ENCODE results near the gene KAT2B.
"Not testable (repeated sequence)": the region's sequence is repeated elsewhere in the genome, so short reads cannot be mapped to it uniquely, and the experiment has no call there.

GRCh38 chr3:20045141-20045540 is 4.9 kb downstream of the KAT2B start:
- TF ChIP-seq POLR2A, CTCF (IDR thresholded peaks at IDR 0.05): not testable (repeated sequence)

All from gastroesophageal sphincter (tissue), 3 donors.